H1 (cell line): ENCODE measurements around the gene CDC27. TPM values are rescaled to one million over a fixed set of nuclear protein-coding genes. Genes with fewer than 3 reads are reported as not detected.

ENCODE experiments used
- CTCF ChIA-PET: fragments of 300-600 bp; sonication (Branson Sonifier 250); formaldehyde crosslinking; loops from one replicate; lab custom pipeline; 2021; ENCODE audit not compliant: partially characterized antibody; lab: Charles Lee
- POLR2A ChIA-PET: fragments of 300-600 bp; sonication (Branson Sonifier 250); formaldehyde crosslinking; loops from one replicate; lab custom pipeline; 2021; ENCODE audit warnings: inconsistent platforms; ENCODE audit not compliant: partially characterized antibody; lab: Charles Lee
- DNase-seq, 2 experiments: peaks; one replicate each; pipeline versions ENCODE4 v3.0.0 to v3.0.0-alpha.2; 2010 to 2022; ENCODE audit warnings: low spot score in 2 of 2, low read depth in 1 of 2, mixed read lengths in 1 of 2
- FAIRE-seq: peaks from 2 replicates; lab custom pipeline; 2011; peaks lifted over from hg19 to GRCh38; lab: Jason Lieb, UNC
- H2AFZ ChIP-seq: 2 replicates; pipeline ENCODE4 v1.8.1; 2012; ENCODE audit warnings: low read length, inconsistent platforms
- H2AK5ac ChIP-seq: 2 replicates; pipeline ENCODE4 v1.6.1; 2013; ENCODE audit warnings: low read depth, low read length
- H2BK120ac ChIP-seq: replicated peaks from 2 replicates; pipeline ENCODE3; 2013; ENCODE audit warnings: low read depth, low read length, inconsistent platforms
- H2BK12ac ChIP-seq: 2 replicates; pipeline ENCODE4 v1.6.1; 2013; ENCODE audit warnings: low read depth, low read length
- H2BK15ac ChIP-seq: 2 replicates; pipeline ENCODE4 v1.6.1; 2013; ENCODE audit warnings: low read length
- H2BK20ac ChIP-seq: 2 replicates; pipeline ENCODE4 v1.6.1; 2013; ENCODE audit warnings: low read length
- H2BK5ac ChIP-seq: 2 replicates; pipeline ENCODE4 v1.6.1; 2013; ENCODE audit warnings: low read depth, low read length
- H3K14ac ChIP-seq: 2 replicates; pipeline ENCODE4 v1.6.1; 2013; ENCODE audit warnings: inconsistent platforms; ENCODE audit not compliant: insufficient read length
- H3K18ac ChIP-seq: 2 replicates; pipeline ENCODE4 v1.6.1; 2013; ENCODE audit warnings: low read length; ENCODE audit errors: extremely low read depth
- H3K23ac ChIP-seq: 2 replicates; pipeline ENCODE4 v1.6.1; 2013; ENCODE audit warnings: inconsistent platforms; ENCODE audit not compliant: insufficient read length
- H3K23me2 ChIP-seq: 2 replicates; pipeline ENCODE4 v1.6.1; 2013; ENCODE audit warnings: low read depth, low read length
- H3K27ac ChIP-seq: 2 replicates; pipeline ENCODE4 v1.6.1; 2011; ENCODE audit warnings: low read depth, low read length, inconsistent platforms
- H3K27me3 ChIP-seq, 4 experiments: replicated peaks in 1 of 4; 1 replicate in 1 of 4; 2 replicates in 3 of 4; pipeline versions ENCODE4 v1.6.1 to v1.8.1; 2011 to 2013; ENCODE audit warnings: low read length in 3 of 4, mild to moderate bottlenecking in 3 of 4, inconsistent platforms in 2 of 4, mixed read lengths in 2 of 4, moderate library complexity in 1 of 4; ENCODE audit not compliant: control insufficient read depth in 3 of 4, insufficient read depth in 3 of 4; ENCODE audit errors: extremely low read depth in 1 of 4
- H3K36me3 ChIP-seq, 4 experiments: 2 replicates each; pipeline versions ENCODE4 v1.6.1 to v1.8.1; 2011 to 2013; ENCODE audit warnings: mild to moderate bottlenecking in 4 of 4, low read length in 3 of 4, moderate library complexity in 2 of 4, control low read depth in 1 of 4, inconsistent platforms in 1 of 4; ENCODE audit not compliant: insufficient read depth in 4 of 4, control insufficient read depth in 2 of 4
- H3K4ac ChIP-seq: replicated peaks from 2 replicates; pipeline ENCODE3; 2013; ENCODE audit warnings: low read length, low read depth, mixed read lengths, inconsistent platforms; ENCODE audit not compliant: insufficient read length
- H3K4me1 ChIP-seq, 4 experiments: replicated peaks in 1 of 4; 1 replicate in 1 of 4; 2 replicates in 3 of 4; pipeline versions ENCODE4 v1.6.1 to v1.8.1; 2011 to 2013; ENCODE audit warnings: low read length in 3 of 4, inconsistent platforms in 2 of 4, mixed read lengths in 1 of 4; ENCODE audit not compliant: insufficient read depth in 4 of 4, control insufficient read depth in 3 of 4
- H3K4me2 ChIP-seq, 2 experiments: 2 replicates each; pipeline versions ENCODE4 v1.6.1 to v1.8.1; 2011 to 2013; ENCODE audit warnings: low read depth in 2 of 2, low read length in 2 of 2, control low read depth in 1 of 2, inconsistent platforms in 1 of 2, mild to moderate bottlenecking in 1 of 2; ENCODE audit not compliant: insufficient read depth in 1 of 2
- H3K4me3 ChIP-seq, 4 experiments: fragments of 200-600, 300-600 bp in 1 of 4; sonication (generic), shearing (Covaris generic), sonication (Bioruptor Twin) in 1 of 4; 2 replicates each; pipeline versions ENCODE4 v1.5.1 to v1.8.1; 2011 to 2016; ENCODE audit warnings: low read length in 4 of 4, low read depth in 3 of 4, control low read depth in 2 of 4, inconsistent platforms in 2 of 4, mild to moderate bottlenecking in 2 of 4, mixed read lengths in 1 of 4, moderate library complexity in 1 of 4; ENCODE audit not compliant: insufficient read depth in 2 of 4; ENCODE audit errors: extremely low read depth in 1 of 4
- H3K56ac ChIP-seq: replicated peaks from 2 replicates; pipeline ENCODE3; 2013; ENCODE audit warnings: low read depth, mild to moderate bottlenecking, mixed read lengths, low read length, inconsistent platforms; ENCODE audit not compliant: insufficient read length
- H3K79me1 ChIP-seq: 2 replicates; pipeline ENCODE4 v1.6.1; 2013; ENCODE audit warnings: low read depth, low read length, control low read depth
- H3K79me2 ChIP-seq, 2 experiments: 2 replicates each; pipeline versions ENCODE4 v1.6.1 to v1.8.1; 2012 to 2013; ENCODE audit warnings: low read length in 2 of 2, mild to moderate bottlenecking in 2 of 2, inconsistent platforms in 1 of 2; ENCODE audit not compliant: insufficient read depth in 2 of 2, control insufficient read depth in 1 of 2
- H3K9ac ChIP-seq, 4 experiments: replicated peaks in 1 of 4; 1 replicate in 1 of 4; 2 replicates in 3 of 4; pipeline versions ENCODE4 v1.6.1 to v1.8.1; 2011 to 2013; ENCODE audit warnings: low read depth in 3 of 4, low read length in 3 of 4, control low read depth in 2 of 4, mild to moderate bottlenecking in 2 of 4, moderate library complexity in 2 of 4, inconsistent platforms in 1 of 4; ENCODE audit errors: extremely low read depth in 1 of 4
- H3K9me3 ChIP-seq, 2 experiments: 2 replicates each; pipeline versions ENCODE4 v1.6.1 to v1.8.1; 2012 to 2013; ENCODE audit warnings: mild to moderate bottlenecking in 2 of 2, moderate library complexity in 2 of 2, control low read depth in 1 of 2, inconsistent platforms in 1 of 2, low read depth in 1 of 2, low read length in 1 of 2, mixed read lengths in 1 of 2; ENCODE audit not compliant: insufficient read depth in 2 of 2
- H4K20me1 ChIP-seq, 2 experiments: replicated peaks in 1 of 2; 2 replicates each; pipeline versions ENCODE3 to v1.8.1; 2011 to 2013; ENCODE audit warnings: inconsistent platforms in 2 of 2, low read length in 2 of 2, mild to moderate bottlenecking in 1 of 2; ENCODE audit not compliant: insufficient read depth in 2 of 2, control insufficient read depth in 1 of 2
- H4K5ac ChIP-seq: 2 replicates; pipeline ENCODE4 v1.6.1; 2013; ENCODE audit warnings: low read length, low read depth, mixed read lengths, inconsistent platforms; ENCODE audit not compliant: insufficient read length
- H4K8ac ChIP-seq: 2 replicates; pipeline ENCODE4 v1.8.0; 2013; ENCODE audit warnings: mild to moderate bottlenecking, moderate library complexity, low read length, inconsistent platforms; ENCODE audit not compliant: insufficient read depth; ENCODE audit errors: extremely low read depth
- H4K91ac ChIP-seq: replicated peaks from 2 replicates; pipeline ENCODE3; 2013; ENCODE audit warnings: low read length, mixed read lengths, inconsistent platforms; ENCODE audit not compliant: insufficient read length
- CBX8 ChIP-seq: fragments of 300-800, 300-1000 bp; sonication (generic); IDR thresholded peaks from 2 replicates; pipeline ENCODE4 v1.7.1; 2016; ENCODE audit warnings: low read depth, low read length, borderline replicate concordance
- CHD2 ChIP-seq: IDR thresholded peaks from 2 replicates; pipeline ENCODE4 v1.6.1; 2012; ENCODE audit warnings: low read length, improper control_type of control experiment
- EZH2 ChIP-seq: fragments of 200-600 bp; sonication (generic); IDR thresholded peaks from 2 replicates; pipeline ENCODE4 v1.7.1; 2012; ENCODE audit warnings: low read depth, mild to moderate bottlenecking, moderate library complexity, low read length, inconsistent platforms; ENCODE audit not compliant: severe bottlenecking
- GTF2F1 ChIP-seq: IDR thresholded peaks from 2 replicates; pipeline ENCODE4 v1.6.1; 2012; ENCODE audit warnings: low read depth, low read length, improper control_type of control experiment, borderline replicate concordance
- JUND ChIP-seq: IDR thresholded peaks from 2 replicates; pipeline ENCODE4 v1.6.1; 2011; ENCODE audit warnings: mild to moderate bottlenecking, improper control_type of control experiment, low read length
- KDM1A ChIP-seq: fragments of 200-600, 300-600 bp; sonication (generic); IDR thresholded peaks from 2 replicates; pipeline ENCODE4 v1.7.1; 2016; ENCODE audit warnings: mild to moderate bottlenecking, low read length, borderline replicate concordance
- NANOG ChIP-seq: IDR thresholded peaks from 2 replicates; pipeline ENCODE4 v1.6.1; 2011; ENCODE audit warnings: low read length, low read depth, mild to moderate bottlenecking, inconsistent platforms; ENCODE audit not compliant: insufficient read depth, poor library complexity, severe bottlenecking
- RXRA ChIP-seq: IDR thresholded peaks from 2 replicates; pipeline ENCODE4 v1.6.1; 2011; ENCODE audit warnings: low read depth, mild to moderate bottlenecking, low read length, moderate library complexity; ENCODE audit not compliant: insufficient read depth
- SIN3A ChIP-seq, 2 experiments: IDR thresholded peaks in 1 of 2; conservative IDR thresholded peaks in 1 of 2; 2 replicates each; pipeline ENCODE4 v1.6.1; 2011 to 2012; ENCODE audit warnings: low read length in 2 of 2, improper control_type of control experiment in 1 of 2, low read depth in 1 of 2, mild to moderate bottlenecking in 1 of 2
- SIX5 ChIP-seq: IDR thresholded peaks from 2 replicates; pipeline ENCODE4 v1.6.1; 2011; ENCODE audit warnings: mild to moderate bottlenecking, low read depth, low read length
- SUZ12 ChIP-seq: fragments of 200-600 bp; sonication (generic); IDR thresholded peaks from 2 replicates; pipeline ENCODE4 v1.6.1; 2012; ENCODE audit warnings: mild to moderate bottlenecking, inconsistent platforms, low read length, moderate library complexity, mixed read lengths
- TAF7 ChIP-seq: optimal IDR thresholded peaks from 2 replicates; pipeline ENCODE3; 2011; ENCODE audit warnings: low read depth, mild to moderate bottlenecking, inconsistent platforms, low read length, moderate library complexity, borderline replicate concordance
- WGBS, 2 experiments: shearing (Covaris generic) in 1 of 2; methylation state at CpG; one replicate each; pipeline versions ENCODE4 v1.1.6 to v1.1.7; 2013 to 2015; ENCODE audit warnings: low lambda C conversion rate in 2 of 2, mixed read lengths in 2 of 2, inconsistent platforms in 1 of 2, low coverage in 1 of 2, missing lambda C conversion rate in 1 of 2; ENCODE audit not compliant: insufficient replicate concordance in 2 of 2, insufficient coverage in 1 of 2, insufficient read length in 1 of 2; ENCODE audit errors: extremely low coverage in 1 of 2, missing lambda C conversion rate in 1 of 2; 5-methylcytosine and 5-hydroxymethylcytosine counted together
- polyA plus RNA-seq, 7 experiments: library from polyadenylated mRNA; depleted of rRNA in 3 of 7; stranded (reverse) in 5 of 7; unstranded in 2 of 7; fragments of >200 nt in 5 of 7; fragments of 200-250 nt in 2 of 7; gene quantifications; 1 replicate in 5 of 7; 2 replicates in 1 of 7; 4 replicates in 1 of 7; pipeline versions ENCODE4 v1.2.1 to v1.2.3, GENCODE V29; 2011 to 2013; ENCODE audit warnings: missing spikeins in 2 of 7, mixed read lengths in 2 of 7
- total RNA-seq: library from RNA; stranded (reverse); fragmentation: NEBNext Ultra II Directional; extraction: Animal tissue kit (Norgen Biotek cat#: 25700); gene quantifications from 2 replicates; pipeline ENCODE4 v1.2.1, GENCODE V29; 2021
- TF ChIP-seq, protein P1 (sequence below): IDR thresholded peaks from 2 replicates; pipeline ENCODE4 v1.6.1; 2011; ENCODE audit warnings: low read depth, mild to moderate bottlenecking, low read length; ENCODE audit not compliant: insufficient read depth

Gene CDC27
- total and polyA plus RNA-seq, 2 of the 8 experiments (the other 6 are each of a cell fraction or from before 2014, with no cell fraction given): 41.9 to 87.5 TPM

DNA sequence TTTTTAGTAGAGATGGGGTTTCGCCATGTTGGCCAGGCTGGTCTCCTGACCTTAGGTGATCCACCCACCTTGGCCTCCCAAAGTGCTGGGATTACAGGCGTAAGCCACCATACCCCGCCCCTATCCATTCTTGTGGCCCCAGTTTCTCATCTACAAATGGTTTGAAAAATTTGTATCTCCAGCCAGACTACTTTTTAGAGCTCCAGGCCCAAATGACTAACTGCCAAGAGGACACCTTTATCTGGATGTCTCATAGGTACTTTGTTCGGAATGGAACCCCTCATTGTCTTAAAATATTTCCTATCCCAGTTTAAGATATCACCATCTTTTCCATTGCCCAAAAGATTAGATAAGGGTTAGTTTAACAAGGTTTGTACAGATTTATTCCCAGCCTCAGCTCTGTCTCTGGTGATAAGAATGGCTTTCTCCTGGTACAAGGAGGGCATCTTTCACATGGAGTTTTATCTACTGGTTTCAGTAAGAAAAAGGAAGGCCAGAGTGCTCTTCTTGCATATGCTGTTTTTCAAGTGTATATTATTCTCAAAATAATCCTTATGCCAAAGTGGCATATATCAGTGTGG, 4.9 kb upstream of the CDC27 start:
- H3K4me1 ChIP-seq: no peaks in the 10 kb centered on the region; a peak in 1 of 7 replicates
- no peak overlapping the region for H3K4ac ChIP-seq
- no peaks in the 10 kb centered on the region for H3K27me3 ChIP-seq
- H3K23ac ChIP-seq: no peak overlapping the region
- no peak overlapping the region for H4K8ac ChIP-seq
- H3K36me3 ChIP-seq: no peaks in the 10 kb centered on the region
- H4K5ac ChIP-seq: no peak overlapping the region
- no peak overlapping the region for H2BK12ac ChIP-seq
- H4K20me1 ChIP-seq: no peaks in the 10 kb centered on the region
- H2BK20ac ChIP-seq: no peak overlapping the region
- H3K4me2 ChIP-seq: no peak overlapping the region
- H3K27ac ChIP-seq: no peak overlapping the region
- FAIRE-seq (no peak), DNase-seq (no peak)
- no peak overlapping the region for H2BK15ac ChIP-seq
- ChIA-PET POLR2A (no interaction called here), CTCF (no interaction called here)
- no peak overlapping the region for H3K4me3 ChIP-seq
- H2AFZ ChIP-seq: no peak overlapping the region
- no peak overlapping the region for H4K91ac ChIP-seq
- no peak overlapping the region for H2AK5ac ChIP-seq
- H3K56ac ChIP-seq: no peak overlapping the region
- H3K9ac ChIP-seq: no peak overlapping the region
- no peaks in the 10 kb centered on the region for H3K9me3 ChIP-seq
- no peaks in the 10 kb centered on the region; the same call in 1 of the 2 replicates for H3K23me2 ChIP-seq
- H3K18ac ChIP-seq: no peak overlapping the region
- WGBS, 2 experiments: 99% methylated on average over 4 of the region's 4 CpGs; no CpG with 5 or more reads in 1 of the 2 experiments
- H3K79me1 ChIP-seq: no peaks in the 10 kb centered on the region
- no peak overlapping the region for H2BK5ac ChIP-seq
- no peaks in the 10 kb centered on the region for H3K79me2 ChIP-seq
- no peak overlapping the region for H3K14ac ChIP-seq
- no peak overlapping the region for H2BK120ac ChIP-seq
- TF ChIP-seq EZH2 (no peak), SUZ12 (no peak), RXRA (no peak), CBX8 (no peak), SIX5 (no peak), SIN3A (conservative IDR thresholded peaks at IDR 0.05 in 1 of 2, IDR thresholded peaks at IDR 0.05 in 1 of 2; ENCODE audit: low read depth in 1 of 2, low read length in 2 of 2) (no peak), CHD2 (no peak), GTF2F1 (no peak), TAF7 (no peak), NANOG (no peak), KDM1A (no peak), JUND (no peak)
- TF ChIP-seq, protein P1, sequence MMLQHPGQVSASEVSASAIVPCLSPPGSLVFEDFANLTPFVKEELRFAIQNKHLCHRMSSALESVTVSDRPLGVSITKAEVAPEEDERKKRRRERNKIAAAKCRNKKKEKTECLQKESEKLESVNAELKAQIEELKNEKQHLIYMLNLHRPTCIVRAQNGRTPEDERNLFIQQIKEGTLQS: no peak
